NCI-H146 treated with DMSO at 0.1 percent for 48 hours (cell line): ENCODE results near the gene TFEB.

Experiments used
- DNase-seq: peaks from one replicate; lab custom pipeline; 2025; ENCODE audit not compliant: unreplicated experiment; lab: John Stamatoyannopoulos, UW

Gene TFEB

DNA sequence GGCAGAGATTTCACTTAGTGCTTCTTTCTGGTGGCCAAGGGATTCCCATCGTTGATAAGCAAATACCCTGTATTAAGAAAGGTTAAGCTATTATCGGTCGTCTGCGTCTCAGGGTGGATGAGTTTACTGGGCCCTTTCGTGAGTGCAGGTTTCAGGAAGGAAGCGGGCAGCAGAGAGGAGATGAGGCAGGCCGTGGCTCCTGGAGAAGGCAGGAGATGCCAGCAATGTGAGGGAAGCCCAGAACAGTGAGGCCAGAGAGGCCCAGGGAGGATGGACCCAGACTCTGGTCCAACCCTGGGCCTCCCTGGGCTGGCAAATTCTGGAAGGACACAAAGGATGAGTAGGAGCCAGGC is 11.2 kb downstream of the TFEB start:
- DNase-seq, result no peak

DNA sequence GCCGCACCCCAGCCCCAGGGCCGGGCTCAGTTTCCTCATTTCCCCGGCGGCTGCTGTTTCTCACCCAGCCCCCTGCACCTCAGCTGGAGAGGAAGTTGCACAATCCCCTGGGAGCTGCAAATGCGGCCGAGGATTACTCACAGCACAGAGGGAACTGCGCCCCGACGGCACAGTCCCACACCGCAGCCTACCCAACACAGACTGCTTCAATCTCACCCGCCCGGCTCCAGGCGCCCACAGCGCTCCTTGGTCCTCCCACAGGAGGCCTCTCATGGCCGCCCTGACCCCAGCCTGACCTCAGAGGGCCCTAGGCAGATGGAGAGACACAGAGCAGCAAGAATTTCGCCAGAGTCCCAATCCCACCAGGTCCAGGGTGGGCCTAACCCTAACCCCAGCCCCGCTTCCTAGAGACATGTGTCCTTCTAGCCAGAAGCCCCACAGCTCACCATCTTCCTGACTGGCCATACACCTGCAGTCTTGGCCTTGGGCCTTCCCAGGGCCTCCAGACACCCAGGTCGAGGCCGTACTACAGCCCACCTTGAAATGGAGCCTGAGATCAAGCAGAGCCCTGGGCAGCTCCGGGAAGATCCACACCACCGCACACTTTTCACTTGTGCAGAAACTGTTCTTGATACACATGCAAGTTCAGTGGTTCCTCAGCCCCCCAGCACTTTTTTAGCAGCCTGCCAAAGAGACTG is 11.7 kb downstream of the TFEB start:
- no peak for DNase-seq

DNA sequence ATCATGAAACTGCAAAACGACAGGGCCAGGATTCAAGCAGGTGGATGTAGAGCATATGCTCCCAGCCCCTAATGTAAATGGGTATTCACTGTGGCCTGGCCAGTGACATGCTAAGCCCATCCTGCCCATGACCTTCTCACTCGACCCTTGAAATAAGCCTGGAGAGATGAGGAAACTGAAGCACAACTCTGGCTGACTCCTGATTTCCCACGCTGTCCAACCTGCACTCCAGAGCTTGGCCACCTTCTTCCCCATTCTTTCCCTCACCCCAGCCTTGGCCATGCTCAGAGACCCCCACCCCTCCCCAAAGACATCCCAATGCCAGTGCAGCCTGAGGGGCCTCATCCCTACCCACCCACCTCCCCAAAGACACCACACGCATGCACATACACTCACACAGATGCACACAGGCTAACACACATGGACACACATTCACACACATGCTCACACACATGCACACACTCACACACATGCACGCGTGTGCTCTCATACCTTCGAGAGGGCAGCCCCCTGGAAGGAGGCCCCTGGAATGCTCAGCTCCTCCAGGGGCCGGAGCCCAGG is 12.4 kb downstream of the TFEB start:
- no peak for DNase-seq

DNA sequence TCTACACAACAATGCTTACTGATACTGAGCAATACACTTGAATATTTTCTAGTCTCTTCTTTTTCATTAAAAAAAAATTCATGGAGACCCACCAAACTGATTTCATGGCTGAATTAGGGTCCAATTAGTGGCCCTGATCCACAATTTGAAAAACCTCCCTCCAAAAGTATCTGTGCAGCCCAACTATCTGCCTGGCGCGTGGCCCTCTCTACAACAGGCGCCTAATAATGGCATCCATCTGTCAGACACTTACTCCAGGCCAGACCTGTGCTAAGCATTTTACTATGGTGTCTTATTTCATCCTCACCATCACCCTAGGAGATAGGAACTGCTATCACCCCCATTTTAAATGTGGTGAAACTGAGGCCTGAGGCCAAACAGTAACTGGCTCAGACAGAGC is 14.0 kb downstream of the TFEB start:
- DNase-seq, result no peak

DNA sequence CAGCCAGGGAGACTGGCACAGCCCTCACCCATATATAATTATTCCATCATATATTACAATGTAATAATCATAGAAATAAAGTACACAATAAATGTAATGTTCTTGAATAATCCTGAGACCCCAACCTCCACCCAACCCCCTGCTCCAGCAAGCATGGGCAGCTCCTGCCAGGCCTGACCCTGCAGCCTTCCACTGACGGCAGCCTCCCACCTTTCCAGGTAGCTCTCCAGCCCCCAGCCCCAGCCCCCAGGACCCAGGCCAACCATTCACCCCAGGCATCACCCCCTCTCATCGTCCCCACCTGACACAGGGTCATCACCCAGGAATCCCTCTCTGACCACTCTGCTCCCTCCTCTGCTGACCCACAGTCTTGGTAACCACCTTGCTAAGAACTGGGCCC is 14.6 kb downstream of the TFEB start:
- DNase-seq, result no peak

DNA sequence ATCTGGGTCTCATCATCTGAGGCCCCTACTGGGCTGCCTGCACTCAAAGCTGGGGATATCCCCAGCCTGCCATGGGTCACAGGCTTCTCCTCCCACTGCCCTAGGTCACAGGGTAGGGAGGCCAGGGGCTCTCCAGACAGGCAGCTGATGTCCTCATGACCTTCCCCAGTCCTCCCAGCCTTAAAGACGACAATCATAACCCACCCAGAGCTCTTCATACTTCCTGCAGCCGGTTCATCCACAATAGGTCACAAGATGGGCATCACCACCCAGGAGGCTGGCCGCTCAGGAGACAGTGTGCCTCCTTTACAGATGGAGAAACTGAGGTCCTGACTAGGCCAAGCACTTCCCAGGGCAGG is 15.2 kb downstream of the TFEB start:
- DNase-seq, result no peak

DNA sequence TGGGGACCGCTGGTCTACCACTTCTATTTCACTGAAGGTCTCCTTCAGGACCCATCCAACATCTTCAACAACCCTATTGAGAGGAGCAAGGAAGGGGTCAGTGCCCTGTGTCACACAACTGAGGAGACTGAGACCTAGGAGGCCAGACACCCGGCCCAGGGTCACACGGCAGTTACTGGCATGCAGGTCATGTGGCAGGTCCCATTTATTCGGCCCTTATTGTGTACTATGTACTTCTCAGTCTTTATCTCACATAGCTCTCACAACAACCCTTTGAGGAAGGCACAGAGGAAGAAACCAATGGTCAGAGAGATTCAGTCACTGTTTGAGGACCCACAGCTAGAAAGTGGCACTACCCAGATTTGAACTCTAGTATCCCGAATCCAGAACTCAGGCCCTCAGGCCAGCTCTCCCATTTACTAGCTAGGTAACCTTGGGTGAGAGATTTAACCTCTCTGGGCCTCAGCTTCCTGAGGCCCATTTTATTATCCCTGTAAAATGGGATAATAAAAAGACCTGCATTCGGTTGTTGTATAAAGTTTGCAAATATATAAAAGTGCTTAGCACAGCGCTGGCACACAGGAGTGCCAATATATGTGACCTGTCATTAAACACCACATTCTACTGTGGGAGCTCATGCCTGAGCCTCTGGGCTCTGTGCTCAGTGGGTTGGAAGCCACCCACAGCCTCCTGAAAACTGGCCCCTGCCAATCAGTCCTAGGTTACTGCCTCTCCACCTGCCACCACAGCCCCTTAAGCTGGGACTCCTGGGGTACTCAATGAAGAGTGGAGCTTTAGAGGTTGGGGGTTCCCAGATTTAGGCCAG is 15.8 kb downstream of the TFEB start:
- no peak for DNase-seq

DNA sequence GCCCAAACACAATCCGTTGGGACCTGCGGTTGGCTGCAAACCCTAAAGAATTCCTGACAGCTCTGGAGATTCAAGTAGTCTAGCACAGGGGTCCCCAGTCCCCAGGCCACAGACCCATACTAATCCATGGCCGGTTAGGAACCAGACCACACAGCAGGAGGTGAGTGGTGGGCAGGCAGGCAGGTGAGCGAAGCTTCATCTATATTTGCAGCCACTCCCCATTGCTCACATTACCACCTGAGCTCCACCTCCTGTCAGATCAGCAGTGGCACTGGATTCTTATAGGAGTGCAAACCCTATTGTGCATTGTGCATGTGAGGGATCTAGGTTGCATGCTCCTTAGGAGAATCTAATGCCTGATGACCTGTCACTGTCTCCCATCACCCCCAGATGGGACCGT is 16.6 kb downstream of the TFEB start:
- no peak for DNase-seq

DNA sequence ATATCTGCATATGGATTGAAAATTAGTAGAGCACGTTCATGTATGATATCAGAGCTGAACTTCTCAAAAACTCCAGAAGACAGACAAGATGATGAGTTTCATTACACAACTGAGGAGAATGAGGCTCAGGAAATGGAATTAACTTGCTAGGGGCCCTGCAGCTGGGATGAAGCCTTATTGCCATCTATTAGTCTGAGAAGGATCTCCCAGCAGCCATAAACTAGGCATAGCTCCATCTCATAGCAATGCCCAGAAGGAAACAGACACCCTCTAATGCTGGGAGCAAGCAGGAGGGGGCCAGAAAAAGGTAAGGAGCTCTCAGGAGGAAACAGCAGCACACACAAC is 18.0 kb downstream of the TFEB start:
- no peak for DNase-seq

DNA sequence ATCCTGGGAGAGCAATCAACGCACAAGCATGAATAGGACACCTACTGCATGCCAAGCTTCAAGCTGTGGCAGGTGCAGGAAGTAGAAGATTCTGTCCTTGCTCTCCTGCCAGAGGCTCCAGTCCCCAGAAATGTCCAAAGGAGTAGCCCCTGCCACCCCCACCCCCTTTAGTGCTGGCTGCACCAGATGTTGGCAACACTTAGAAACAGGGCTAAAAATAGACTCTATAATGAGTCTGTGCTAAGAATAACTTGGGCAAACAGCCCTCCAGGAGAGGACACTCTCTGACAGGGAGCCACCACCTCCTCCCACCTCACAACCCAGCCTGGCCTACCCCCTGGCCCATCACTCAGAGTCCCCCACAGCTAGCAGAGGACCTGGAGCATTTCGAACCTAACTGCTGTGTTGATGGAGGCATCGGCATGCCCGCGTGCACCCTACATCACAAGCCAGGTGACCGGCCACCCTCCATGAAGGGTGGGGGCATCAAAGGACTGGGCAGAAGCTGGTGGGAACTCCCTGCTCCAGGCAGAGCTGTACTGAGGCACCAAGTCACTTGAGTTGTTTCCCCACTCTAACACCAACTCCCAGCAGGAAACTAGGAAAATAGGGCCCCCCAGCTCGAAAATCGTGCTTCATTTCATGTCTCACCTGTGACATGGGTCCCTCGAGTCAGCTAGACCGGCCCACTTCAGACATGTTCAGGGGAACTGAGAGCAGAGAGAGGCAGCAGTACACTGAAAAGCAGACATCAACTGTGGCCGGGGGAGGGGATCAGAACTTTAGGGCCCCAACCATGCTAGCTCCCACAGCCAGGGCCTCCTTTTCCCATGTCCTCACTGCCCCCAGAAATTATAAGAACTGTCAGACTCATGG is 18.7 kb downstream of the TFEB start:
- no peak for DNase-seq

DNA sequence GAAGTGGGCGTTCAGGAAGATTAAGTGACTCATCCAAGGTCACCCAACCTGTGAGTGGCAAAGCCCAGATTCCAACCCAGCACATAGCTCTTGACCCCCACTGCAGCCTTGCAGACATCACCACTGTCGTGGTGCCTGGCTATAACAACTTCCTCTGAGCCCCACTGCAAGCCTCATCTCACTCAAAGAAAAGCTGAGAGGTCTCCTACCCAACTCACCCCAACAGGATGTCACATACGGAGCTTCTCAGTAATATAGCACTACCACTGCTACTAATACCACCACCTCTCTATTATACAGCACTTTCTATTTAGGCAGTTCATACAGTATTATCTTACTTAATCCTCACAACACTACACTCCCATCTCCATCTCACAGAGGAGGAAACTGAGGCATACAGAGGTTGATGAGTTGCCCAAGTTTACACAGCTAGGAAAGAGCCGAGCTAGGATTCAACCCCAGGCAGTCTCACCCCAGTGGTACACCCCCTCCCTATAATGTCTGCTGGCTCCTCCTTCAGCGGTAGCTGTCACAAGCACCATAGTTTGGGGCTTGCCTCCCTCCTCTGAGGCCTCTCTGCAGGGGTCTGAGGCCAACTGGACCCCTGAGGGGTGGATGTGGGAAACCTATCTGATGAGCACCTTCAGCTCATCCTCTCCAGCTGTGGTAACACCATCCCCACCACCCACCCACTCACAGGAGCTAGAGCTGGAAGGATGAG is 19.5 kb downstream of the TFEB start:
- no peak for DNase-seq

DNA sequence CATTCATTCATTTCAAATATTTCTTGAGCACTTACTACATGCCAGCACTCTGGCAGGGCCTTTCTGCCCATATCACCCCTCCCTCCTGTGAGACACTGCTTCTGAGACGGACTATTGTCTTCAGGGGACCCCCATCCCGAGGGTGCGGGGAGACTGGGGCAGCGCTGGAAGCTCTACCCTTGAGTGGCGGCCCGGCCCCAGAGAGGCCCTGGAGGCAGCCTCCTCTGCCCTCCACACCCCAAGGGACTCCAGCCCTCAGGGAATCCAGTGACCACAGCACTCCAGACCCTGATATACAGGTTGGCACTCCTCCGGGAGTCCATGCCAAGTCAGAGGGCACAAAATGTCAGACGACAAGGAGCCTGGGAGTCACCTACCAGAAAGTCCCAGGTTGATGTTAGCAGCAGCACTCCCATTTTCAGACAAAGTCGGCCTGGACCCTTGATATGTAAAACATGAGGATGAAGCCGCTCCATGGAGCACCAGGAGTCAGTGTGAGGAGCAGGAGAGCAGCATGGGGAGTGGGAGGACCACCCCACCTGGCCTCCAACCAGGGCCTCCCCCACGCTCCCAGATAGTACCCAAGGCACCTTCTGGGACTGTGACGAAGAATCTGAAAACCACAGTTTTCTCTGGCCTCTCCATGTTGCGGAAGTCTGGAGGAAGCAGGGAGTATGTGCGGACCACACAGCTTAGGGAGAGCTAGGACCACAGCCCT is 20.7 kb downstream of the TFEB start:
- DNase-seq, result no peak

DNA sequence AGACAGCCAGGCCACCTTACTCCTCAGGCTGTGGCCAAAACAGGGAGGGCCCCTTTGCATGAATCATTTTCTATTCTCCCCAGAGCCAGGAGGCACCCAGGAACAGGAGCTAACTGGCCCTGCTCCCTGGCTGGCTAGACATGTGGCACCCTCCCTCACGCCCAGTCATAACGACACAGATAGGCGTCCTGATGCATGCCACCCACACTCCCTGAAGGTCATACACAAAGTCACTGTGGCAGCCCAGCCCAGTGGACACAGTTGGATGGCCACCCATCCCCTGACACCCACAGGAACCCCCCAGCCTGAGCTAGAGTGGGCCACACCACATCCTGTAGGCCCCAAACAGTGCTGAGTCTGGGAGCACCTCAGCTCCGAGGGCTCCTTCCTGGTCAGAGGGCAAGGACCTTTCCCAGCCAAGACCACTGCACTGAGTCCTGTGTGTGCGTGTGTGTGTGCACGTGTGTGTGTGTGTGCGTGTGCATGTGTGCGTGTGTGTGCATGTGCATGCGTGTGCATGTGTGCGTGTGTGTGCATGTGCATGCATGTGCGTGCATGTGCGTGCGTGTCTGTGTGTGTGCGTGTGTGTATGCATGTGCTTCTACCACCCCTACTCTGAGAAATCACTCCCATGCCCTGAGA is 21.6 kb downstream of the TFEB start:
- DNase-seq, result no peak

DNA sequence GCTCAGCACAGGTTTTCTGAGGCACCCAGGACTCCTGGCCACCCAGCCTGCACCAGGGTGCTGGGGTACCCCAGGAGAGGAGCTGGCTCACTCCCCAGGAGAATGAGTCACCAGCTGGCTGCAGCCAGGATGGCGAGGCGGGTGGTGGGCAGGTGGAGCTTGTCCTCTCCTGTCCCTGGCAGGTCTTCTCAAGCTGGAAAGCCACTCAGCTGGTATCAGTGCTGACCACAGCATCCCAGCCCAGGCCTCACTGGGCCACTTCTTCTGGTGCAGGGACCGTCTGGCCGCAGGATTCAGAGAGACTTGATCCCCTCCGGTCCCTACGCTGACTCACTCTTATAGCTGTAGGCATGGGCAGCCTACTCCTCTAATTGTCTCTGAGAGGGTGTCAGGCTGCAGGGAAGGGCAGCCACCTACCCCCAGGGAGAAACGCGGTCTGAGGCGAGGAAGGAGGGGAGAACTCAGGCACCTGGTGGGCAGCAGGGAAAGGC is 22.2 kb downstream of the TFEB start:
- no peak for DNase-seq

DNA sequence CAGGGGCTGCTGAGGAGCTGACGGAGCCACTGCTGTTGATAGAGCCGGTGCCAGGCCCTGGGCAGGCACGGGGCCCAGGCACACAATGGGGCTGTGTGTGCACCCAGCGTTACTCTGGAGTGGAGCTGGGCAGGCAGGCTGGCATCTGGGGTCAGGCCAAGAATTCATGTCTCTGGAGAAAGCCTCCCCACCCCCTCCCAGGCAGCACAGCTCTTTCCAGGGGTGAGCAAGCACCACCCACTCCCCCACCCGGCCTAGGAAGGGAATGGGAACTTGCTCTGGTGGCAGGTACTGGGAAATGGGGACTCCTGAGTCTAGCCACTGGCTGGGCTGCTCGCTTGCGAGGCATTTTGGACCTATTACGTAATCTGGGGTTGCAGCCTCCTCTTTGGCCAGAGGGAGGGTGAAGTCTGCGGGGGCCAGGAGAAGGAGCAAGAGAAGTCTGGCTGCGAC is 22.7 kb downstream of the TFEB start:
- DNase-seq, result no peak

DNA sequence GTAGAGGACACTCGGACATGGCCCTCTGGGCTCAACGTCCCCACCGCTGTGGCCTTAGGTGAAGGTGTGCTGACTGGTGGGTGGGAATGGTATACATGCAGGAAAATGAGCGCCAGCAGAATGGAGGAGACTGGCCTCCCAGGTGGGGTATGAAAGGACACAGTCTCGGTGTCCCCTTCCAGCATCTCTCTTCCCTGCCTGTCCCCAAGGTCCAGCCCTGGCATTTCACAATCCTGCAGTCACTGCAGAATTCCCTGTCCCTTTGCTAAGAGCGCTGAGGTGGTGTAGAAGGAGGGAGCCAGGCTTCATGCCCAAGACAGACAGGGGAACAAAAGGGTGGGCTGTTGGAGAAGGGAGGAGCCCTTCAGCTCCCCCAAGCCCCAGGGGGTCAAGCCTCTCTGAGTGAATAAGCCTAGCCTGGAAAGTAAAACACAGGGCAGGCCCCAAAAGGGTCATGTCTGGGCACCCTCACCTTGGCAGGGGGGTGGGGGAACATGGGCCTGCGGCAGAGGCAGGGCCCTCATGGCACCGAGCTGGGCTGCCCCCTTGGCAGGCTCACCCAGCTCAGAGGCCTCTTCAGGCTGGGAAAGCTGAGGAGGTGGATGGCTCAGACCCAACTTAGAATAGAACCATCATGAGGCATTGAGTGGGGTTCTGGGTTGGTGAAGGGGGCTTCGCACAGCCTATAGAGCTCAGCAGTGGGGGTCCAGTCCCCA is 23.9 kb downstream of the TFEB start:
- no peak for DNase-seq

DNA sequence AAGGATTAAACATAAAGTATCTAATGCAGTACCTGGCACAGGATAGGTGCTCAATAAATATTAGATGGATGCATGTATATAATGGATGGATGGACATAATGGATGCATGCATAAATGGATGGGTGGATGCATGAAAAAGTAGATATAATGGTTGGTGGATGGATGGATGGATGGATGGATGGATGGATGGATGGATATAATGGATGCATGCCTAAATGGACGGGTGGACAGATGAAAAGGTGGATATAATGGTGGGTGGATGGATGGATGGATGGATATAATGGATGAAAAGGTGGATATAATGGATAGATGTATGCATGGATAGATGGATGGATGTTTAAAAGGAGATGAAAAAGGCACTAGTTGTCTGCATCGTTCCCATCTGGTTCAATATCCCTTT is 26.0 kb downstream of the TFEB start:
- DNase-seq, result no peak

DNA sequence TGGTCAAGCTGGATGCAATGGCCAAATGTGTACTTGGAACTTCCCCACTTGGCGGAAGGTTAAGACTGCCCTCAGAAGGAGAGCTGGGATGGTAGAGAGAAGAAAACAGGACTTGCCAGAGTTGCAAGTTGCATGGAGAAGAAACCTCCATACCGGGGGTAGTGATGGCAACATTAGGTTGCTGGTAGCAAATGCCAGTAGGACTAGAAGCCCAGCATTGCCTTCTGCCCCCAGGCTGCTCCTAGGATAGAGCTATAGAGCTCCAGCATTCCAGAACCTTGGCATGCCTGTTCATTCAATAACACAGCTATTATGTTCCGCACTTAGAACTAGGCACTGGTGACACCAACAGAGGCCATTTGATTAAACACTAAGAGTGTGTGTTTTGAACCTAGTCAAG is 26.6 kb downstream of the TFEB start:
- no peak for DNase-seq

DNA sequence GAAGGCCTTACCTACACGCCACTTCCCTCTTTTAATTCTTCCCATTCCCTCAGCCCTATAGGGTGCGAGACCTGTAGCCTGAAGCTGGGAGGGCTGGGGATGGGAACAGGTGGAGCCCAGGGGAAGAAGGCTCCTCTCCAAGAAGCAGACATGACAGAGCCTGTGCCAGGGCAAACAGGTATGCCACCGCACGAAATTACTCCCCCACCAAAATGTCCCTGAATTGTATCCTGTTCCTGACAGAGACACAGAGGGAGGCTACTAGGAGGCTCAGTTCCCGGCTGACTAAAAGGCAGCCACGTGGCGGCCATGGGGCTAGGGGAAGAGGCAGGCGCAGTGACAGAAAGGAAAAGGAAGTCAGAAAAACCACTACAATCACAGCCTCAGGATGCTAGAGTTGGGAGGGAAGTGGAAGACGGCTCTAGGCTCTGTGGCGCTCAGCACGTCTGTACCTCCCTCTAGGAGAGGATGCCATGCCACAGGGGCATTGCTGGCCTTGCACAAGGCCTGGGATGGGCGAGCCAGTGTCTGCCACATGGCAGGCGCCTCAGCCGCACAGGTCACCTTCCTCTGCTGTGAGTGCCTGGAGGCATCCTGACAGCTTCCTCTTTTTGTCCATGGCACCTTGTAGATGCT is 27.7 kb downstream of the TFEB start:
- DNase-seq, result no peak
